NCI-H2081 treated with DMSO at 0.1 percent for 48 hours (cell line): ENCODE results near the gene FTSJ3.
"Not testable (repeated sequence)": the region's sequence is repeated elsewhere in the genome, so short reads cannot be mapped to it uniquely, and the experiment has no call there.

ENCODE experiments used
- DNase-seq: peaks from one replicate; lab custom pipeline; 2025; lab: John Stamatoyannopoulos, UW

Gene FTSJ3

GRCh38 chr17:63826468-63827001 is 928 bp downstream of the FTSJ3 start:
- DNase-seq = no peak

GRCh38 chr17:63824362-63824761 is 3.1 kb downstream of the FTSJ3 start:
- no peak for DNase-seq

GRCh38 chr17:63823659-63824331 is 3.7 kb downstream of the FTSJ3 start:
- no peak for DNase-seq

GRCh38 chr17:63822537-63822936 is 4.9 kb downstream of the FTSJ3 start:
- no peak for DNase-seq

GRCh38 chr17:63821804-63822203 is 5.7 kb downstream of the FTSJ3 start:
- no peak for DNase-seq

- no peak for DNase-seq
Measured at GRCh38 chr17:63820963-63821561, 6.4 kb downstream of the FTSJ3 start.

- DNase-seq = no peak
Measured at GRCh38 chr17:63819585-63820537, 7.6 kb downstream of the FTSJ3 start.

- no peak for DNase-seq
Measured at GRCh38 chr17:63819131-63819530, 8.3 kb downstream of the FTSJ3 start.

GRCh38 chr17:63817736-63818385 is 9.6 kb downstream of the FTSJ3 start:
- DNase-seq = no peak

GRCh38 chr17:63816669-63817068 is 10.8 kb downstream of the FTSJ3 start:
- DNase-seq = no peak

GRCh38 chr17:63816123-63816522 is 11.3 kb downstream of the FTSJ3 start:
- no peak for DNase-seq

GRCh38 chr17:63809970-63810369 is 17.5 kb downstream of the FTSJ3 start:
- no peak for DNase-seq

GRCh38 chr17:63805591-63805990 is 21.9 kb downstream of the FTSJ3 start:
- no peak for DNase-seq

- DNase-seq = no peak
Measured at GRCh38 chr17:63804328-63804727, 23.1 kb downstream of the FTSJ3 start.

- no peak for DNase-seq
Measured at GRCh38 chr17:63800783-63801182, 26.7 kb downstream of the FTSJ3 start.

GRCh38 chr17:63798572-63799106 is 28.8 kb downstream of the FTSJ3 start:
- DNase-seq = no peak

GRCh38 chr17:63796375-63796774 is 31.1 kb downstream of the FTSJ3 start:
- not testable (repeated sequence) for DNase-seq

GRCh38 chr17:63792055-63792729 is 35.3 kb downstream of the FTSJ3 start:
- no peak for DNase-seq

- DNase-seq = no peak
Measured at GRCh38 chr17:63790057-63790456, 37.4 kb downstream of the FTSJ3 start.

- DNase-seq = no peak
Measured at GRCh38 chr17:63786971-63787711, 40.3 kb downstream of the FTSJ3 start.
